LNCAP (cell line): Measurements from ENCODE around the gene FRAS1.

Source experiments
- CTCF ChIP-seq: fragments of 450-650 bp; IDR thresholded peaks from 2 replicates; pipeline ENCODE4 v1.5.1; 2017; ENCODE audit warnings: mild to moderate bottlenecking

FRAS1 gene

GRCh38 chr4:78235800-78236199 lies 178.7 kb downstream of the FRAS1 start:
- no peak for TF ChIP-seq CTCF

DNA sequence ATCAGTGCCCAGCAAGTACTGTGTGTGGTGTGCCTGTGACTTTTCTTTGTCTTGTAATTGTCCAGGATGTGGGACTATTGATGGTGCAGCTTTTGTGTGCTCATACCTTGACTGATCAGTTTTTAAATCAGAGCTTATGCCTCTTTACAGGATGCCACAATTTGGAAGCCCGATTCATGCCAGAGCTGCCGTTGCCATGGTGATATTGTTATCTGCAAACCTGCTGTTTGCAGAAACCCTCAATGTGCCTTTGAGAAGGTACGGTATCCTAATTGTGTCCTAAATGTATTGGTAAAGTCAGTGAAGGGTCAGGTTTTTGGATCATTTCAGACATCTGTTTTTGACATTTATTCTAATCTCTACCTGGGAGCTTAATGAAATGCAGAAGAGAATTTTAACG lies 180.2 kb downstream of the FRAS1 start:
- TF ChIP-seq CTCF, result no peak

DNA sequence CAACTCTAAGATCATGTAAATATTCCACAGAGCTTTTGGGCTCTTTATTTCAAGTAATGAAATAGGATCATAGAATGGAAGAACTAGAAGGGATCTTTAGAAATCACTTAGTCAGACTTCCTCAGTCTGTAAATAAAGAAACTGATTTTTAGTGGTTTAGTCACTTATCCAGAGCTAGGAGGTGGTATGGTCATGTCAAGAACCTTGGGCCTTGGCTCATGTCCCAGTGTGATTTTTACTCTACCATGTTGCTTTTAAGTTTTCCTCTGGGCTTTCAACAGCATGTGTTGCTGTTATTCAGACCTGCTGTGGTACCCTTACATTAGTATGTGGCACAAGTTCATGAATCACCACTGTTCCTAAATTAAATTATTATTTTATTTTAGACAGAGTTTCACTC lies 184.9 kb downstream of the FRAS1 start:
- no peak for TF ChIP-seq CTCF

GRCh38 chr4:78244705-78245485 lies 187.8 kb downstream of the FRAS1 start:
- no peak for TF ChIP-seq CTCF

- TF ChIP-seq CTCF, result no peak
These were observed 190.6 kb downstream of the FRAS1 start for GRCh38 chr4:78247536-78248285.

DNA sequence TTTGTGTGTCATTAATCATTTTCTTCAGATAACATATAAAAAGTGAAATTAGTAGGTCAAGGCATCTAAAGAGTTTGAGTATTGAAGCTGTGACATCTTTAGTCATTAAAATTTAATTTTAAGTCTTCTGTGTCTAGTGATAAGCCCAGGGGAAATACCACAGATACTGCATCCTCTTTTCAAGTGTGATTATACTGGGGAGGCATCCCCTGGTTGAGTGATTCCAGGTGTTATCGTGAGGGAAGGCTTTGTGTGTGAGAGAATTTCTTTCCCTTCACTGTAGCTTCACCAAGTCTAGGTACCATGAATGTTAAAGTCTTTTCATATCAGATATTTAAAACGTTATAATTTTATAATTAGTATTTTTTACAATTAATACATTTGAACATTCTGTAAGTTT lies 193.4 kb downstream of the FRAS1 start:
- no peak for TF ChIP-seq CTCF

DNA sequence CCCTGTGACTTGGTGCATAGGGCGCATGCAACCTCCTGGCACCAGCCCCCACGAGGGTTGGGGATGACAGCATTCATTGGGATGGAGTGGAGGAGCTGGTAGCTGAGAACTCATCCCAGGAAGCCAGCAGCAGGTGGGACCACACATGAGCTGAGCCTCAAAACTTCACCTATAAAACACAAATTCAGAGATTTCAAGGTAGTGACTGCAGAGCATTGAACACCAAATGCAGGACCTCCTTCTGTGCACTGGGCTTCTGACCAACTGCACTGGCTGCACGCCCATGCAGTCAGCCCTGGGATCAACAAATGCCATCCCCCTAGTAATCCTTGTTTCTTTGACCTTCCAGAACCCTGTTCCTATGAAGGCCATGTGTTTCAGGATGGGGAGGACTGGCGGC lies 197.8 kb downstream of the FRAS1 start:
- no peak for TF ChIP-seq CTCF
